WTC11 (cell line): ENCODE results near the gene AGPAT4. TPM values are rescaled to one million over a fixed set of nuclear protein-coding genes. Genes with fewer than 3 reads are reported as not detected.

Experiments
- ATAC-seq: fragments of 200-7000 bp; cut with Tn5 transposase; 2 replicates; pipeline ENCODE4 v1.10.0; 2021; ENCODE audit warnings: mild to moderate bottlenecking, moderate library complexity
- CTCF ChIA-PET: fragments of 300-600 bp; sonication (Branson Sonifier 250); formaldehyde crosslinking; loops from one replicate; lab custom pipeline; 2021; ENCODE audit warnings: antibody characterized with exemption; lab: Charles Lee
- POLR2A ChIA-PET: fragments of 350-600 bp; sonication (Branson Sonifier 250); formaldehyde crosslinking; loops from one replicate; lab custom pipeline; 2021; ENCODE audit warnings: antibody characterized with exemption; lab: Charles Lee
- DNase-seq: peaks from one replicate; pipeline ENCODE4 v3.0.0; 2021; ENCODE audit warnings: low spot score
- H3K27ac Mint-ChIP-seq: 2 replicates; pipeline ENCODE4 v1.8.0; 2021; ENCODE audit warnings: mixed read lengths
- H3K27me3 Mint-ChIP-seq: 2 replicates; pipeline ENCODE4 v1.8.0; 2021; ENCODE audit warnings: low read depth, mild to moderate bottlenecking, moderate library complexity, mixed read lengths
- H3K36me3 Mint-ChIP-seq: 2 replicates; pipeline ENCODE4 v1.8.0; 2021; ENCODE audit warnings: mixed read lengths
- H3K4me1 Mint-ChIP-seq: 2 replicates; pipeline ENCODE4 v1.8.0; 2022; ENCODE audit warnings: mixed read lengths
- H3K4me3 Mint-ChIP-seq: 2 replicates; pipeline ENCODE4 v1.8.0; 2021; ENCODE audit warnings: mild to moderate bottlenecking, moderate library complexity, mixed read lengths
- H3K9me3 Mint-ChIP-seq: 2 replicates; pipeline ENCODE4 v1.8.0; 2021; ENCODE audit warnings: mixed read lengths
- ATF1 ChIP-seq: sonication (generic); formaldehyde crosslinking; IDR thresholded peaks from 2 replicates; pipeline ENCODE4 v1.8.1; 2023; ENCODE audit warnings: mild to moderate bottlenecking, moderate library complexity, missing genetic modification reagents
- CDX4 ChIP-seq: fragments of 250-450 bp; sonication (Bioruptor Pico); IDR thresholded peaks from 2 replicates; pipeline ENCODE4 v1.9.0; 2021; ENCODE audit warnings: moderate library complexity, mild to moderate bottlenecking, inconsistent platforms, borderline replicate concordance
- CTCF ChIP-seq: fragments of 200-600 bp; IDR thresholded peaks from 2 replicates; pipeline ENCODE4 v1.8.0; 2022; ENCODE audit warnings: antibody characterized with exemption
- E2F4 ChIP-seq: sonication (generic); formaldehyde crosslinking; IDR thresholded peaks from 2 replicates; pipeline ENCODE4 v1.8.1; 2022; ENCODE audit warnings: low read depth, mild to moderate bottlenecking, moderate library complexity, missing genetic modification reagents, borderline replicate concordance
- EMX1 ChIP-seq: fragments of 250-450 bp; sonication (Bioruptor Pico); IDR thresholded peaks from 2 replicates; pipeline ENCODE4 v1.8.0; 2021; ENCODE audit warnings: mild to moderate bottlenecking
- ESRRA ChIP-seq: sonication (generic); formaldehyde crosslinking; IDR thresholded peaks from 2 replicates; pipeline ENCODE4 v1.8.1; 2022; ENCODE audit warnings: mild to moderate bottlenecking, missing genetic modification reagents, borderline replicate concordance
- FOXP1 ChIP-seq: sonication (generic); formaldehyde crosslinking; IDR thresholded peaks from 2 replicates; pipeline ENCODE4 v1.8.0; 2022; ENCODE audit warnings: missing genetic modification reagents, mild to moderate bottlenecking, moderate library complexity, borderline replicate concordance
- MAX ChIP-seq: sonication (generic); formaldehyde crosslinking; IDR thresholded peaks from 2 replicates; pipeline ENCODE4 v1.8.0; 2022; ENCODE audit warnings: mild to moderate bottlenecking, missing genetic modification reagents
- MXD4 ChIP-seq: fragments of 250-450 bp; sonication (Bioruptor Pico); IDR thresholded peaks from 2 replicates; pipeline ENCODE4 v1.8.0; 2021; ENCODE audit warnings: mild to moderate bottlenecking, moderate library complexity, borderline replicate concordance
- NFATC4 ChIP-seq: fragments of 250-450 bp; sonication (Bioruptor Pico); IDR thresholded peaks from 2 replicates; pipeline ENCODE4 v1.9.0; 2021; ENCODE audit warnings: mild to moderate bottlenecking
- NFYB ChIP-seq: sonication (generic); formaldehyde crosslinking; conservative IDR thresholded peaks from 2 replicates; pipeline ENCODE4 v1.8.0; 2022; ENCODE audit warnings: low read depth, missing genetic modification reagents
- NR3C1 ChIP-seq: sonication (generic); formaldehyde crosslinking; conservative IDR thresholded peaks from 2 replicates; pipeline ENCODE4 v1.8.1; 2023; ENCODE audit warnings: low read depth, mild to moderate bottlenecking, missing genetic modification reagents
- SMAD4 ChIP-seq: sonication (generic); formaldehyde crosslinking; IDR thresholded peaks from 2 replicates; pipeline ENCODE4 v1.8.0; 2022; ENCODE audit warnings: mild to moderate bottlenecking, missing genetic modification reagents
- TEAD4 ChIP-seq: sonication (generic); formaldehyde crosslinking; IDR thresholded peaks from 2 replicates; pipeline ENCODE4 v1.8.0; 2022; ENCODE audit warnings: mild to moderate bottlenecking, missing genetic modification reagents
- TP53 ChIP-seq: sonication (generic); formaldehyde crosslinking; IDR thresholded peaks from 2 replicates; pipeline ENCODE4 v1.8.1; 2023; ENCODE audit warnings: mild to moderate bottlenecking, missing genetic modification reagents
- USF1 ChIP-seq: sonication (generic); formaldehyde crosslinking; IDR thresholded peaks from 2 replicates; pipeline ENCODE4 v1.8.0; 2022; ENCODE audit warnings: mild to moderate bottlenecking, missing genetic modification reagents
- ZNF121 ChIP-seq: sonication (generic); formaldehyde crosslinking; IDR thresholded peaks from 2 replicates; pipeline ENCODE4 v1.8.0; 2023; ENCODE audit warnings: missing genetic modification reagents
- ZNF219 ChIP-seq: sonication (generic); formaldehyde crosslinking; IDR thresholded peaks from 2 replicates; pipeline ENCODE4 v1.8.0; 2023; ENCODE audit warnings: missing genetic modification reagents, mild to moderate bottlenecking, borderline replicate concordance
- ZNF263 ChIP-seq: sonication (generic); formaldehyde crosslinking; IDR thresholded peaks from 2 replicates; pipeline ENCODE4 v1.8.1; 2022; ENCODE audit warnings: low read depth, mild to moderate bottlenecking, moderate library complexity, missing genetic modification reagents
- ZNF281 ChIP-seq: sonication (generic); formaldehyde crosslinking; IDR thresholded peaks from 2 replicates; pipeline ENCODE4 v1.8.0; 2023; ENCODE audit warnings: mild to moderate bottlenecking, missing genetic modification reagents
- ZNF532 ChIP-seq: fragments of 250-450 bp; sonication (Bioruptor Pico); IDR thresholded peaks from 2 replicates; pipeline ENCODE4 v1.9.0; 2021; ENCODE audit warnings: mild to moderate bottlenecking, borderline replicate concordance
- total RNA-seq: library from RNA; stranded (reverse); gene quantifications from 3 replicates; pipeline ENCODE4 v1.2.3, GENCODE V29; 2021

The AGPAT4 gene
- total RNA-seq, 1 experiment from 2014 or later = 19.7 TPM

GRCh38 chr6:161199850-161200249 lies 74.0 kb downstream of the AGPAT4 start (continued):
- TF ChIP-seq ZNF532 (CRISPR knock-in tag) (no peak), ZNF121 (CRISPR knock-in tag) (no peak), ATF1 (CRISPR knock-in tag) (no peak), CTCF (no peak), NFYB (no peak), MAX (CRISPR knock-in tag) (no peak), NFATC4 (CRISPR knock-in tag) (no peak), TP53 (CRISPR knock-in tag) (no peak), MXD4 (CRISPR knock-in tag) (no peak), ZNF281 (CRISPR knock-in tag) (no peak), CDX4 (no peak)

GRCh38 chr6:161198783-161199460 lies 74.9 kb downstream of the AGPAT4 start:
- peaks cover 21% of the 10 kb centered on the region for H3K36me3 Mint-ChIP-seq
- H3K4me3 Mint-ChIP-seq = no peak overlapping the region
- H3K27ac Mint-ChIP-seq = no peak overlapping the region
- ATAC-seq = no peak
- peaks cover 8% of the 10 kb centered on the region for H3K9me3 Mint-ChIP-seq
- CTCF ChIA-PET = no interaction called here
- H3K27me3 Mint-ChIP-seq = no peaks in the 10 kb centered on the region
- DNase-seq = no peak
- H3K4me1 Mint-ChIP-seq = peaks cover 25% of the 10 kb centered on the region
- POLR2A ChIA-PET = no interaction called here
- TF ChIP-seq NR3C1 (CRISPR knock-in tag) = no peak
- no peak for TF ChIP-seq ZNF263 (CRISPR knock-in tag)
- TF ChIP-seq TEAD4 = no peak
- TF ChIP-seq ESRRA = no peak
- no peak for TF ChIP-seq CTCF
- no peak for TF ChIP-seq EMX1 (CRISPR knock-in tag)
- no peak for TF ChIP-seq USF1 (CRISPR knock-in tag)
- TF ChIP-seq ZNF219 (CRISPR knock-in tag) = no peak
- no peak for TF ChIP-seq E2F4 (CRISPR knock-in tag)
- no peak for TF ChIP-seq FOXP1 (CRISPR knock-in tag)
- TF ChIP-seq SMAD4 = no peak
